Inferior parietal cortex (tissue), 1 donor: ENCODE results near the gene SYNJ2.

Experiments used
- DNase-seq: peaks from one replicate; pipeline ENCODE4 v3.0.0-alpha.2; 2016; ENCODE audit errors: extremely low spot score

The SYNJ2 gene

GRCh38 chr6:157978021-157978783 is 3.5 kb upstream of the SYNJ2 start:
- DNase-seq, result no peak

GRCh38 chr6:157980288-157981131 is 1.2 kb upstream of the SYNJ2 start:
- no peak for DNase-seq

- no peak for DNase-seq
Measured at GRCh38 chr6:157981132-157981394, 600 bp upstream of the SYNJ2 start.

- no peak for DNase-seq
Measured at GRCh38 chr6:157982102-157982562, 469 bp downstream of the SYNJ2 start.

- peak; percentile 50 for DNase-seq
Measured at GRCh38 chr6:157982563-157983405, 1.1 kb downstream of the SYNJ2 start.

GRCh38 chr6:157983406-157984119 is 1.9 kb downstream of the SYNJ2 start:
- DNase-seq, result peak; percentile 29

GRCh38 chr6:157984128-157984527 is 2.5 kb downstream of the SYNJ2 start:
- DNase-seq, result no peak

GRCh38 chr6:157984686-157985225 is 3.1 kb downstream of the SYNJ2 start:
- no peak for DNase-seq

- peak; percentile 32 for DNase-seq
Measured at GRCh38 chr6:157985378-157986155, 3.9 kb downstream of the SYNJ2 start.

- no peak for DNase-seq
Measured at GRCh38 chr6:157987788-157988699, 6.4 kb downstream of the SYNJ2 start.

- DNase-seq, result no peak
Measured at GRCh38 chr6:157988700-157989063, 7.0 kb downstream of the SYNJ2 start.

- no peak for DNase-seq
Measured at GRCh38 chr6:157989541-157990289, 8.1 kb downstream of the SYNJ2 start.

- no peak for DNase-seq
Measured at GRCh38 chr6:157990321-157991066, 8.8 kb downstream of the SYNJ2 start.

GRCh38 chr6:157991067-157991432 is 9.4 kb downstream of the SYNJ2 start:
- DNase-seq, result no peak

- DNase-seq, result no peak
Measured at GRCh38 chr6:157993076-157993475, 11.4 kb downstream of the SYNJ2 start.

- peak; percentile 67 for DNase-seq
Measured at GRCh38 chr6:157994125-157994795, 12.6 kb downstream of the SYNJ2 start.

GRCh38 chr6:157995458-157995857 is 13.8 kb downstream of the SYNJ2 start:
- no peak for DNase-seq
